ENCODE data around the gene ATP4B.

ATP4B gene

DNA sequence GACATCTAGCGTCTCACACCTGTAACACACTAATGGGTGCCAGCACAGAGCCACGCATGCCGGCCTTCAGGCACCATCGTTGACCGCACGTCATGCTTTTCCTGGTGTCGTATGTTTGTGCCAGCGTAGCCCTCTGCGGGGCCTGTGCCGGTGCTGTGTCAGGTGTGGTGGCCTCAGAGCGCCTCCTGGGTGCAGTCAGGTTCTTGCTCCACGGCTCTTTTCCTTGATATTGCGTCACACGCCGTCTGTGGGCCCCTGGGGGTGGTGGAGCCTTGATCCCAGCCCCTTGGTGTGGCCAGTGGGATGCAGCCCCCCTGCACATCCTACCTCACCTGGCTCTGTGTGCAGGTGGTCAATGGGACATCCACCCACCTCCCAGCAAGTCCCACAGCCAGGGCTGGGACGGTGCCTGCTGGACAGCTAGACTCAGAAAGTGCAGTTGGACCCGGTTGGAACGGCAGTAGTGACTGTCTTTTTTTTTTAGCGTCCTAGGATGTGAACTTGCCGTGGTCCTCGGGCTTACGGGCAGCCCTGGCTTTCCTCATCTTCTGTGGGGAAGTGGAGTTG is 48.9 kb downstream of the ATP4B start (continued):
- TF ChIP-seq ZNF501 (tag by site-specific recombination; IDR thresholded peaks at IDR 0.05) (no peak), GLIS1 (tag by site-specific recombination; IDR thresholded peaks at IDR 0.05) (peak; percentile 16; the same call in 1 of the 2 replicates), GLIS2 (tag by site-specific recombination; IDR thresholded peaks at IDR 0.05) (0 out of 2 replicates have a peak, but pooled peaks have one; percentile 7), ZNF175 (tag by site-specific recombination; IDR thresholded peaks at IDR 0.05) (no peak), ZBTB17 (tag by site-specific recombination; IDR thresholded peaks at IDR 0.05) (no peak), ZBTB20 (tag by site-specific recombination; IDR thresholded peaks at IDR 0.05) (no peak)
- TF ChIP-seq, protein P1, sequence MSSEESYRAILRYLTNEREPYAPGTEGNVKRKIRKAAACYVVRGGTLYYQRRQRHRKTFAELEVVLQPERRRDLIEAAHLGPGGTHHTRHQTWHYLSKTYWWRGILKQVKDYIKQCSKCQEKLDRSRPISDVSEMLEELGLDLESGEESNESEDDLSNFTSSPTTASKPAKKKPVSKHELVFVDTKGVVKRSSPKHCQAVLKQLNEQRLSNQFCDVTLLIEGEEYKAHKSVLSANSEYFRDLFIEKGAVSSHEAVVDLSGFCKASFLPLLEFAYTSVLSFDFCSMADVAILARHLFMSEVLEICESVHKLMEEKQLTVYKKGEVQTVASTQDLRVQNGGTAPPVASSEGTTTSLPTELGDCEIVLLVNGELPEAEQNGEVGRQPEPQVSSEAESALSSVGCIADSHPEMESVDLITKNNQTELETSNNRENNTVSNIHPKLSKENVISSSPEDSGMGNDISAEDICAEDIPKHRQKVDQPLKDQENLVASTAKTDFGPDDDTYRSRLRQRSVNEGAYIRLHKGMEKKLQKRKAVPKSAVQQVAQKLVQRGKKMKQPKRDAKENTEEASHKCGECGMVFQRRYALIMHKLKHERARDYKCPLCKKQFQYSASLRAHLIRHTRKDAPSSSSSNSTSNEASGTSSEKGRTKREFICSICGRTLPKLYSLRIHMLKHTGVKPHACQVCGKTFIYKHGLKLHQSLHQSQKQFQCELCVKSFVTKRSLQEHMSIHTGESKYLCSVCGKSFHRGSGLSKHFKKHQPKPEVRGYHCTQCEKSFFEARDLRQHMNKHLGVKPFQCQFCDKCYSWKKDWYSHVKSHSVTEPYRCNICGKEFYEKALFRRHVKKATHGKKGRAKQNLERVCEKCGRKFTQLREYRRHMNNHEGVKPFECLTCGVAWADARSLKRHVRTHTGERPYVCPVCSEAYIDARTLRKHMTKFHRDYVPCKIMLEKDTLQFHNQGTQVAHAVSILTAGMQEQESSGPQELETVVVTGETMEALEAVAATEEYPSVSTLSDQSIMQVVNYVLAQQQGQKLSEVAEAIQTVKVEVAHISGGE (tag by site-specific recombination; conservative IDR thresholded peaks at IDR 0.05; ENCODE audit: low read depth) = no peak
- TF ChIP-seq, protein P2, sequence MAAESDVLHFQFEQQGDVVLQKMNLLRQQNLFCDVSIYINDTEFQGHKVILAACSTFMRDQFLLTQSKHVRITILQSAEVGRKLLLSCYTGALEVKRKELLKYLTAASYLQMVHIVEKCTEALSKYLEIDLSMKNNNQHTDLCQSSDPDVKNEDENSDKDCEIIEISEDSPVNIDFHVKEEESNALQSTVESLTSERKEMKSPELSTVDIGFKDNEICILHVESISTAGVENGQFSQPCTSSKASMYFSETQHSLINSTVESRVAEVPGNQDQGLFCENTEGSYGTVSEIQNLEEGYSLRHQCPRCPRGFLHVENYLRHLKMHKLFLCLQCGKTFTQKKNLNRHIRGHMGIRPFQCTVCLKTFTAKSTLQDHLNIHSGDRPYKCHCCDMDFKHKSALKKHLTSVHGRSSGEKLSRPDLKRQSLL (tag by site-specific recombination; IDR thresholded peaks at IDR 0.05) = no peak

DNA sequence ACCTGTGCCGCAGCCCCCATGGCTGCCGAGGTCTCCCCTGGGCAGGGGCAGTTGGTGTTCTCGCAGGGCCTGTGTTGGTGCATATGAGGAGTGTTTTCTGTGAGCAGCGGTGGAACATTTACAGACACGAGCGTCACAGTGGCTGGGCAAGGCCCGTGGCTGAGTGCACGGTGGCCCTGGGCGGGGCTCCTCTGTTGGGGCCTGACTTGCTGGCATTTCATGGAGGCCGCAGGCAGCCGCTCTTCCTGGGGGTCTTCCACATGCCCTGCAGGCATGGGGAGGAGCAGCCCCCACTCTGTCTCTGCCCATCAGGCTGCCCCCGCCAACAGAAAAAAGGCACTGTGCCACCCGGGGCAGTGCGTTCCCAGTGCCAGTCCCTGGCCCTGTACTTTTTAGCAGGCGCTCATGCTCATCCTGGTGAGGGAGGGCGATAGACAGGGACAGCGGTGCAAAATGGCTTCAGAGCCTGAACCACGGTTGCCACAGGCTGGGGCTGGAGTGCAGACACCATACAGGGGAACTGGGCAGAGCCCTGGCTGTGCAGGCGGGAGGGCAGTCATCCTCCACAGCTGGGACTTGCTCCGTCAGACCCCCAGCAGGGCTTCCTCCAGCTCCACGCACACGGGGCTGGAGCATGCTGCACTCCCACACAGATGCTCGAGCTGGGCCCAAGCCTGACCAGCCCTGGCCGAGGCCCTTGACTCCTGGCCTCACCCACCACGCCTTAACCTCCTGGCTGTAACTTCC is 49.9 kb downstream of the ATP4B start:
- peak; percentile 55 for TF ChIP-seq GLIS1 (tag by site-specific recombination; IDR thresholded peaks at IDR 0.05)
- TF ChIP-seq, protein P3, sequence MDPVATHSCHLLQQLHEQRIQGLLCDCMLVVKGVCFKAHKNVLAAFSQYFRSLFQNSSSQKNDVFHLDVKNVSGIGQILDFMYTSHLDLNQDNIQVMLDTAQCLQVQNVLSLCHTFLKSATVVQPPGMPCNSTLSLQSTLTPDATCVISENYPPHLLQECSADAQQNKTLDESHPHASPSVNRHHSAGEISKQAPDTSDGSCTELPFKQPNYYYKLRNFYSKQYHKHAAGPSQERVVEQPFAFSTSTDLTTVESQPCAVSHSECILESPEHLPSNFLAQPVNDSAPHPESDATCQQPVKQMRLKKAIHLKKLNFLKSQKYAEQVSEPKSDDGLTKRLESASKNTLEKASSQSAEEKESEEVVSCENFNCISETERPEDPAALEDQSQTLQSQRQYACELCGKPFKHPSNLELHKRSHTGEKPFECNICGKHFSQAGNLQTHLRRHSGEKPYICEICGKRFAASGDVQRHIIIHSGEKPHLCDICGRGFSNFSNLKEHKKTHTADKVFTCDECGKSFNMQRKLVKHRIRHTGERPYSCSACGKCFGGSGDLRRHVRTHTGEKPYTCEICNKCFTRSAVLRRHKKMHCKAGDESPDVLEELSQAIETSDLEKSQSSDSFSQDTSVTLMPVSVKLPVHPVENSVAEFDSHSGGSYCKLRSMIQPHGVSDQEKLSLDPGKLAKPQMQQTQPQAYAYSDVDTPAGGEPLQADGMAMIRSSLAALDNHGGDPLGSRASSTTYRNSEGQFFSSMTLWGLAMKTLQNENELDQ (tag by site-specific recombination; IDR thresholded peaks at IDR 0.05; ENCODE audit: low read depth) = no peak
- peak; percentile 58 for TF ChIP-seq ZIC2 (tag by site-specific recombination; IDR thresholded peaks at IDR 0.05)
- TF ChIP-seq ZNF600 (tag by site-specific recombination; IDR thresholded peaks at IDR 0.05) = peak; percentile 33; the same call in 1 of the 2 replicates
- no peak overlapping the region for H3K27ac ChIP-seq (ENCODE audit: extremely low read depth, low read depth, low read length)
- ChIA-PET POLR2A (no interaction called here), CTCF (no interaction called here)
- H3K9me3 ChIP-seq (ENCODE audit: control insufficient read depth, insufficient read depth, low read depth, low read length) = no peaks in the 10 kb centered on the region
- no peaks in the 10 kb centered on the region; the same call in 1 of the 2 replicates for H3K4me1 ChIP-seq (ENCODE audit: control insufficient read depth, insufficient read depth, low read length)
- H3K36me3 ChIP-seq (ENCODE audit: control insufficient read depth in 2 of 2, insufficient read depth in 1 of 2, low read length in 2 of 2) = peaks cover 0 to 95% of the 10 kb centered on the region in 2 experiments; a peak in 2 of 3 replicates
- H3K4me3 ChIP-seq (ENCODE audit: low read depth, low read length) = no peak overlapping the region

DNA sequence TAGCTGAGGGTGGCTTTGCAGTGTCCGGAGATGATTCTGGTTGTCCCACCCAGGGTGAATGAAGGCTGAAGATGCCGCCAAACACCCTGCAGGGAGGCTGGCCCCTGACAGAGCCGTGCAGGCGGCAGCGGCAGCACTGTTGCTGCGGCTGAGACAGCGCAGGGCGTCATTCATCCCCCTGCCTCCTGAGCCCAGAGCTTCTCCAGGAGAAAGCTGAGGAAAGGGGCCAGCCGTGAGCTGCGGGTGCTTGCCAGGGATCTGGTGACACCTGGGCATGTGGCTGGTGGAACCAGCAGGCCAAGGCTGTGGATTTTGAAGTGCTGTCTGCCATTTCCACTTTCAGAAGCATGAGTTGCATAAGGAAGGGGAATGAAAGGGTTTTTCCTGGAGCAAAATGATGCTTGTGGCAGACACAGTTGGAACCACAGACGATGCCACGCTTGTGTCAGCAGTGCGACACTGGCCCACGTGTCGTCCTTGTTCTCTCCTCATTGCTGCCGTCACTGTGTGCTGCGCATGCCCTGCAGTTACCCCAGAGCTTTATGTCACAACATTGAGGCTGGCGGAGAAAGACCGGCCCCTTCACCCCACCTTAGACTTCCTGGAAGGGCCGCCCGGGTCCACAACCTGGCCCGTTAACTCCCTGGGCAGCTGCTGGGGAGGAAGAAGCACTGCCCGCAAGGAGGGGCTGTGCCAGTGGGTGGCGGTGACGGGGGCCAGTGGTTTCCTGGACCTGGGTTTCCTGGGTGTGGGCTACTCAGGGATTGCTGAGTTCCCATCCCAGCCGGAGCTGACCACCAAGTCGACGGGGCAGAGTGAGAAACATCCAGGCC is 50.7 kb downstream of the ATP4B start:
- Histone ChIP-seq H3K9me3 (ENCODE audit: control insufficient read depth, insufficient read depth, low read depth, low read length) (no peaks in the 10 kb centered on the region), H3K4me1 (ENCODE audit: control insufficient read depth, insufficient read depth, low read length) (no peaks in the 10 kb centered on the region; the same call in 1 of the 2 replicates), H3K36me3 (ENCODE audit: control insufficient read depth in 2 of 2, insufficient read depth in 1 of 2, low read length in 2 of 2) (peaks cover 0 to 90% of the 10 kb centered on the region in 2 experiments; a peak in 2 of 3 replicates), H3K27ac (ENCODE audit: extremely low read depth, low read depth, low read length) (no peak overlapping the region), H3K4me3 (ENCODE audit: low read depth, low read length) (no peak overlapping the region)
- CTCF ChIA-PET = interaction anchor here (0.6 kb wide), 1 partner anchor 281 kb away, joined by 4 read pairs; no protein-coding TSS in a partner anchor
- POLR2A ChIA-PET = no interaction called here
- TF ChIP-seq ZNF501 (tag by site-specific recombination; IDR thresholded peaks at IDR 0.05) (no peak), MEIS1 (CRISPR knock-in tag; IDR thresholded peaks at IDR 0.05; ENCODE audit: borderline replicate concordance) (no peak), KLF8 (tag by site-specific recombination; IDR thresholded peaks at IDR 0.05) (no peak), WT1 (tag by site-specific recombination; IDR thresholded peaks at IDR 0.05) (no peak), ZNF626 (tag by site-specific recombination; IDR thresholded peaks at IDR 0.05) (no peak), ZNF350 (tag by site-specific recombination; IDR thresholded peaks at IDR 0.05) (no peak), ZNF610 (tag by site-specific recombination; IDR thresholded peaks at IDR 0.05; ENCODE audit: borderline replicate concordance) (no peak), ZIC2 (tag by site-specific recombination; IDR thresholded peaks at IDR 0.05) (no peak), ZNF561 (tag by site-specific recombination; IDR thresholded peaks at IDR 0.05; ENCODE audit: borderline replicate concordance) (no peak)
- TF ChIP-seq, protein P4, sequence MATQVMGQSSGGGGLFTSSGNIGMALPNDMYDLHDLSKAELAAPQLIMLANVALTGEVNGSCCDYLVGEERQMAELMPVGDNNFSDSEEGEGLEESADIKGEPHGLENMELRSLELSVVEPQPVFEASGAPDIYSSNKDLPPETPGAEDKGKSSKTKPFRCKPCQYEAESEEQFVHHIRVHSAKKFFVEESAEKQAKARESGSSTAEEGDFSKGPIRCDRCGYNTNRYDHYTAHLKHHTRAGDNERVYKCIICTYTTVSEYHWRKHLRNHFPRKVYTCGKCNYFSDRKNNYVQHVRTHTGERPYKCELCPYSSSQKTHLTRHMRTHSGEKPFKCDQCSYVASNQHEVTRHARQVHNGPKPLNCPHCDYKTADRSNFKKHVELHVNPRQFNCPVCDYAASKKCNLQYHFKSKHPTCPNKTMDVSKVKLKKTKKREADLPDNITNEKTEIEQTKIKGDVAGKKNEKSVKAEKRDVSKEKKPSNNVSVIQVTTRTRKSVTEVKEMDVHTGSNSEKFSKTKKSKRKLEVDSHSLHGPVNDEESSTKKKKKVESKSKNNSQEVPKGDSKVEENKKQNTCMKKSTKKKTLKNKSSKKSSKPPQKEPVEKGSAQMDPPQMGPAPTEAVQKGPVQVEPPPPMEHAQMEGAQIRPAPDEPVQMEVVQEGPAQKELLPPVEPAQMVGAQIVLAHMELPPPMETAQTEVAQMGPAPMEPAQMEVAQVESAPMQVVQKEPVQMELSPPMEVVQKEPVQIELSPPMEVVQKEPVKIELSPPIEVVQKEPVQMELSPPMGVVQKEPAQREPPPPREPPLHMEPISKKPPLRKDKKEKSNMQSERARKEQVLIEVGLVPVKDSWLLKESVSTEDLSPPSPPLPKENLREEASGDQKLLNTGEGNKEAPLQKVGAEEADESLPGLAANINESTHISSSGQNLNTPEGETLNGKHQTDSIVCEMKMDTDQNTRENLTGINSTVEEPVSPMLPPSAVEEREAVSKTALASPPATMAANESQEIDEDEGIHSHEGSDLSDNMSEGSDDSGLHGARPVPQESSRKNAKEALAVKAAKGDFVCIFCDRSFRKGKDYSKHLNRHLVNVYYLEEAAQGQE (tag by site-specific recombination; IDR thresholded peaks at IDR 0.05) = no peak
